GM12892 (cell line): Measurements from ENCODE around the gene KCTD12.

ENCODE experiments used
- POLR2A ChIP-seq: IDR thresholded peaks from 2 replicates; pipeline ENCODE4 v1.6.1; 2011; ENCODE audit warnings: low read depth, low read length, control low read depth
- POLR2AphosphoS5 ChIP-seq: IDR thresholded peaks from 2 replicates; pipeline ENCODE4 v1.6.1; 2011; ENCODE audit warnings: low read depth, low read length, control low read depth

DNA sequence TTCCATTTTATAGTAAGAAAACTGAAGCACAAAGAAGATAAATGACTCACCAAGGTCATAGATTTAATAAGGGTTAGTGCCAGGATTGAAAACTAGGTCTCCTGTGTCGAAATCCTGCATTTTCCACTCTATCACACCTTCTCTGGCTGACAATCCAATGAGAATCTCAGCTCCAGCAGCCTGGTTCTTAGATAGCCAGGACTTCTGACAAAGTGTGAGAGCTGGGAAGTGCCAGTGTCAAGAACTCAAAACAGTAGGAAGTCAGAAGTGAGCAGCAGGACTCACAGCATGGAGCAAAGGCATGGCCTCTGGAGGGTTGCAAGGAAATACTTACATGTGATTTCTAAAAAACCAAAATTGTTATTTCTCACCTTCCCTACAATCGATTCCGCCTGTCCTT is 24.3 kb downstream of the KCTD12 start:
- TF ChIP-seq POLR2A (no peak), POLR2AphosphoS5 (no peak)
